AG10803 (cell line): ENCODE results near the gene CORO6.

Experiments
- DNase-seq: peaks from one replicate; pipeline ENCODE4 v3.0.0; 2010; ENCODE audit warnings: low read depth
- H3K4me3 ChIP-seq: 2 replicates; pipeline ENCODE4 v1.5.1; 2011; ENCODE audit warnings: mild to moderate bottlenecking, low read length, control low read depth
- TF ChIP-seq, protein P1 (sequence below): conservative IDR thresholded peaks from 2 replicates; pipeline ENCODE4 v1.5.1; 2011; ENCODE audit warnings: mild to moderate bottlenecking, low read length, control low read depth, inconsistent platforms

Gene CORO6

DNA sequence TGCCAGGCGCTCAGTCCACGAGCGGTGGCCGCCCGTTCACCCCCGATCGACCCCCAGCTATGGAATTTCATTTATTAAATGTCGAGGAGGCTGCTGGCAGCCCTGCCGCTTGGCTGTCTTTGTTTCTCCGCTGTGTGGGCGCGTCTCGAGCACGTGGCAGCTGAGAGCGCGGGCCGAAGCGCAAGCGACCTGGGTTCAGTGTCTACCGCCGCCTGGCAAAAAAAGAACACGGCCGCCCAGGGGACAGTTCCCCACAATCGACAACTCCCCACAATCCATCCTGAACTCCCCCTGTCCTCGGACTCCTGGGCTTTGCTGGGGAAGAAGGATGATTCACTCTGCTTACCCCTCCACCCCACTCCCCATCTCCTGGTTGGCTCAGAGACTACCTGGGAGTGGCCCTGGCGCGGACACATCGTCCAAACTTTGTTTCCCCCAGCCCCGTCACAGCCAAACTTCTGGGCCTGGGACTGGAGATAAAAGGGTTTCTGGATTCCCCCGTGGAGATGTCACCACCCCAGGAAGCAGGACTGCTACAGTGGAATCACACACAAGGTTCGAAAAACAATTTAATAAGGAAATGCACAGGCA, 31.5 kb downstream of the CORO6 start:
- TF ChIP-seq, protein P1, sequence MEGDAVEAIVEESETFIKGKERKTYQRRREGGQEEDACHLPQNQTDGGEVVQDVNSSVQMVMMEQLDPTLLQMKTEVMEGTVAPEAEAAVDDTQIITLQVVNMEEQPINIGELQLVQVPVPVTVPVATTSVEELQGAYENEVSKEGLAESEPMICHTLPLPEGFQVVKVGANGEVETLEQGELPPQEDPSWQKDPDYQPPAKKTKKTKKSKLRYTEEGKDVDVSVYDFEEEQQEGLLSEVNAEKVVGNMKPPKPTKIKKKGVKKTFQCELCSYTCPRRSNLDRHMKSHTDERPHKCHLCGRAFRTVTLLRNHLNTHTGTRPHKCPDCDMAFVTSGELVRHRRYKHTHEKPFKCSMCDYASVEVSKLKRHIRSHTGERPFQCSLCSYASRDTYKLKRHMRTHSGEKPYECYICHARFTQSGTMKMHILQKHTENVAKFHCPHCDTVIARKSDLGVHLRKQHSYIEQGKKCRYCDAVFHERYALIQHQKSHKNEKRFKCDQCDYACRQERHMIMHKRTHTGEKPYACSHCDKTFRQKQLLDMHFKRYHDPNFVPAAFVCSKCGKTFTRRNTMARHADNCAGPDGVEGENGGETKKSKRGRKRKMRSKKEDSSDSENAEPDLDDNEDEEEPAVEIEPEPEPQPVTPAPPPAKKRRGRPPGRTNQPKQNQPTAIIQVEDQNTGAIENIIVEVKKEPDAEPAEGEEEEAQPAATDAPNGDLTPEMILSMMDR = no peak
- peak; percentile 26 for DNase-seq
- H3K4me3 ChIP-seq = peak overlapping the region; percentile 24

- peak overlapping the region; percentile 55 for H3K4me3 ChIP-seq
- TF ChIP-seq, protein P1 = no peak
- peak; percentile 49 for DNase-seq
Measured at GRCh38 chr17:29590411-29591145, 32.1 kb downstream of the CORO6 start.

GRCh38 chr17:29589524-29590410, 32.9 kb downstream of the CORO6 start, which contains the start of gene GIT1:
TSS of gene GIT1 (minus strand) at chr17:29589648. CDS start at chr17:29589378, 270 bp downstream.
- H3K4me3 ChIP-seq = peak within 1 kb of the TSS; percentile 83
- peak; percentile 80 for DNase-seq
- TF ChIP-seq, protein P1 = no peak

DNA sequence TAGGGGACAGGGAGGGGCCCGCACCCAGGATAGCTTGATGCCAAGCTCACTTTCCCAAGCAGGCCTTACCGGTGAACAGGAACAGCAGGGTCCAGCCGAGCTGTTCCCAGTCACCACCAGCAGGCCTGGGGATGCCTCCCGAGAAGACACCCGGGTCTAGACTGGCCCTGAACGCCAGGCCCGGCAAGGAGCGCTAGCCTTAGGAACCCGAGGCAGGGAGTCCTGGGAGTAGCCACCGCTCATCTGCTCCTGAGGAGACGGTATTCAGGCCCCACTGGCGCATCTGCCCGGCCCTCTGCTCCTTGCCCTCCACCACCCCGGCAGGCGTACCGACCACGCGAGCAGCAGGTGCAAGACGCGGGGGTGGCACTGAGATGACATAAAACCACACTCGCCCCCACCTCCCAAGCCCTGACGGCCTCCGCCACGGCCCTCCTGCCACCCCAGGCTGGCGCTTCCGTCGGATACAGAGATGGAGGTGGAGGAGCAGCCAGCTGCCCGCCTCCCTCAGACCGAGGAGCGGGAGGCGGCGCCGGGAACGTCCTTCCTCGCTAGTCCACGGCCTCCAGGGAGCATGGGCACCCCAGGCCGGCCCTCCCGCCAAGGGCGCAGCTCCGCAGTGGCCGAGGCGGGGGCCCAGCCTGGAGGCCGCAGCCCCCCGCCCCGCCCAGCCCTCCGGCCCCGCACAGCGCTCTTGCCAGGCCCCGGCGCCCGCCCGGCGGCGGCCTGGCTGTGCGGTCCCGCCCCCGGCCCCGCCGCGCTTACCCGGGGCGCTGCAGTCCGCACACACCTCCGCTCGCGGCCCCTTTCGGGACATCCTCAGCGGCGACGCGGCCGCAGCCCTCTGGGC, 33.9 kb downstream of the CORO6 start:
- TF ChIP-seq, protein P1 = no peak
- no peak for DNase-seq
- peak overlapping the region; percentile 83 for H3K4me3 ChIP-seq

DNA sequence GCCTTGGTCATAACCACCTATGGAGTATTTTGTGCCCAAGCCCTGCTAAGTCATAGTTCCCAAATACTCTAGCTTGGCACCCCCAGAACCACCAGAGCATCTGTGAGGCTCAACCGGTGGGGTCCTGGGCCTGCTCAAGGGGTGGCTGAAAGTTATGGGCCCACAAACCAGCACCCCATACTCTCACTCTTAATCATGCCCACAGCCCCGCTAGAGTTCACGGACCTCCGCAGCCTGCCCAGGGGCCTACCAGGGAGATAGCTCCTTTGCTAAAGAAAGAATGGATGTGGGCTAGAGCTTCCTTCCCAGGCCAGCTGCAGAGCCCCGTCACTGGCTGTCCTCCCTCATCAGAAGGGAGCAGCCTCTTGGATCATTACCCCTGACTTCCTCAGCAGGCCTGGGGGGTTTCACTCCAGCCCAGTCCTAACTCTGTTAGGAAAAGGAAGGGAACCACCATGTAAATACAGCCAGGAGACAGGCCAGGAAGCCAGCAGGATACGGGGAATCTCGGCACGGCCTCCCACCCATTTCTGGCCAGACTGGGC, 34.6 kb downstream of the CORO6 start:
- no peak for DNase-seq
- peak overlapping the region; percentile 83 for H3K4me3 ChIP-seq
- TF ChIP-seq, protein P1 = no peak

- TF ChIP-seq, protein P1 = no peak
- H3K4me3 ChIP-seq = peak overlapping the region; percentile 83
- no peak for DNase-seq
Measured at GRCh38 chr17:29587591-29587990, 35.1 kb downstream of the CORO6 start.
